Coronary artery (tissue), 2 donors: ENCODE results near the gene THAP3.
"Not testable (repeated sequence)": the region's sequence is repeated elsewhere in the genome, so short reads cannot be mapped to it uniquely, and the experiment has no call there.

Source experiments
- DNase-seq: peaks from one replicate; pipeline ENCODE4 v3.0.0-alpha.2; 2017; ENCODE audit warnings: low spot score
- H3K27ac ChIP-seq, 2 donors: fragments of 200-600 bp; sonication (generic); one replicate each; pipeline ENCODE4 v1.5.1; 2016 to 2019
- H3K4me3 ChIP-seq: fragments of 200-600 bp; sonication (generic); 2 replicates; pipeline ENCODE4 v1.5.1; 2016; ENCODE audit warnings: mild to moderate bottlenecking, moderate library complexity
- CTCF ChIP-seq: fragments of 200-600 bp; sonication (generic); IDR thresholded peaks from one replicate; pipeline ENCODE4 v1.5.1; 2019; ENCODE audit warnings: antibody characterized with exemption

The THAP3 gene

GRCh38 chr1:6596886-6597776 is 27.5 kb upstream of the THAP3 start:
- no peak for DNase-seq
- H3K27ac ChIP-seq, result peak overlapping the region; percentile 46 to 54
- H3K4me3 ChIP-seq, result peak overlapping the region; percentile 52
- TF ChIP-seq CTCF, result no peak

GRCh38 chr1:6597777-6598131 is 26.9 kb upstream of the THAP3 start:
- DNase-seq, result no peak
- TF ChIP-seq CTCF, result no peak
- H3K4me3 ChIP-seq, result peak overlapping the region; percentile 52
- H3K27ac ChIP-seq, result peak overlapping the region; percentile 46 to 54

- peak overlapping the region; percentile 44 to 90 for H3K27ac ChIP-seq
These were observed 25.3 kb upstream of the THAP3 start for GRCh38 chr1:6599141-6599975.

GRCh38 chr1:6599991-6600390 is 24.7 kb upstream of the THAP3 start:
- not testable (repeated sequence) for DNase-seq
- Histone ChIP-seq H3K4me3 (peak overlapping the region; percentile 96), H3K27ac (peak overlapping the region; percentile 90 to 98)

More at GRCh38 chr1:6599141-6599975, 25.3 kb upstream of the THAP3 start:
- H3K4me3 ChIP-seq, result peak overlapping the region; percentile 96
- DNase-seq, result no peak
- no peak for TF ChIP-seq CTCF

GRCh38 chr1:6600410-6601048 is 24.1 kb upstream of the THAP3 start:
- DNase-seq, result no peak
- H3K27ac ChIP-seq, result peak overlapping the region; percentile 90 to 98
- no peak for TF ChIP-seq CTCF
- H3K4me3 ChIP-seq, result peak overlapping the region; percentile 96

GRCh38 chr1:6601049-6601922 is 23.4 kb upstream of the THAP3 start:
- peak; percentile 95 for DNase-seq
- no peak for TF ChIP-seq CTCF
- H3K27ac ChIP-seq, result peak overlapping the region; percentile 90 to 98
- peak overlapping the region; percentile 96 for H3K4me3 ChIP-seq
